Neural cell (in vitro differentiated cells): Measurements from ENCODE around the gene EGLN1. TPM values are rescaled to one million over a fixed set of nuclear protein-coding genes. Genes with fewer than 3 reads are reported as not detected.

Experiments used
- H2AFZ ChIP-seq: fragments of 200-600, 300-800 bp; sonication (generic), shearing (Covaris generic); 2 replicates; pipeline ENCODE4 v1.6.0; 2014; ENCODE audit warnings: low read depth, mild to moderate bottlenecking, antibody characterized with exemption, low read length, moderate library complexity
- H3F3A ChIP-seq: fragments of 200-600 bp; shearing (Covaris generic); 2 replicates; pipeline ENCODE4 v1.6.1; 2016; ENCODE audit warnings: mild to moderate bottlenecking, moderate library complexity, mixed read lengths, antibody characterized with exemption, low read length; ENCODE audit not compliant: insufficient read depth, poor library complexity, severe bottlenecking
- H3K27ac ChIP-seq: fragments of 200-600, 300-800 bp; sonication (generic), shearing (Covaris generic); 2 replicates; pipeline ENCODE4 v1.5.1; 2014; ENCODE audit warnings: mild to moderate bottlenecking, low read length, moderate library complexity
- H3K27me3 ChIP-seq: fragments of 300-800, 200-600 bp; sonication (generic), shearing (Covaris generic); 2 replicates; pipeline ENCODE4 v1.6.0; 2014; ENCODE audit warnings: mild to moderate bottlenecking, low read depth, low read length, moderate library complexity; ENCODE audit not compliant: insufficient read depth
- H3K36me3 ChIP-seq: fragments of 300-800, 200-600 bp; sonication (generic), shearing (Covaris generic); 2 replicates; pipeline ENCODE4 v1.5.1; 2014; ENCODE audit warnings: mild to moderate bottlenecking, antibody characterized with exemption, low read length, moderate library complexity; ENCODE audit not compliant: insufficient read depth
- H3K4me2 ChIP-seq: fragments of 300-800, 200-600 bp; sonication (generic), shearing (Covaris generic); 2 replicates; pipeline ENCODE4 v1.6.0; 2014; ENCODE audit warnings: mild to moderate bottlenecking, low read length
- H3K4me3 ChIP-seq: fragments of 300-800, 200-600 bp; sonication (generic), shearing (Covaris generic); 2 replicates; pipeline ENCODE4 v1.5.1; 2014; ENCODE audit warnings: mild to moderate bottlenecking, low read length, moderate library complexity
- H3K79me2 ChIP-seq: fragments of 200-600 bp; shearing (Covaris generic); replicated peaks from 2 replicates; pipeline ENCODE4 v1.6.0; 2014; ENCODE audit warnings: mild to moderate bottlenecking, low read length, moderate library complexity; ENCODE audit not compliant: insufficient read depth
- H3K9ac ChIP-seq: fragments of 300-800, 200-600 bp; sonication (generic), shearing (Covaris generic); 2 replicates; pipeline ENCODE4 v1.6.1; 2016; ENCODE audit warnings: mild to moderate bottlenecking, low read length, mixed read lengths
- H3K9me2 ChIP-seq: fragments of 200-600 bp; shearing (Covaris generic); 2 replicates; pipeline ENCODE4 v1.6.1; 2016; ENCODE audit warnings: mild to moderate bottlenecking, low read length, mixed read lengths; ENCODE audit not compliant: insufficient read depth
- H3K9me3 ChIP-seq: fragments of 200-600, 300-800 bp; sonication (generic), shearing (Covaris generic); 2 replicates; pipeline ENCODE4 v1.6.1; 2016; ENCODE audit warnings: mild to moderate bottlenecking, mixed run types, low read length, moderate library complexity, mixed read lengths
- H4K20me1 ChIP-seq: fragments of 200-600 bp; shearing (Covaris generic); 2 replicates; pipeline ENCODE4 v1.6.1; 2016; ENCODE audit warnings: mild to moderate bottlenecking, mixed run types; ENCODE audit not compliant: insufficient read depth
- EP300 ChIP-seq: fragments of 450-650 bp; conservative IDR thresholded peaks from 2 replicates; pipeline ENCODE4 v1.6.1; 2014; ENCODE audit warnings: antibody characterized with exemption, mild to moderate bottlenecking, moderate library complexity; ENCODE audit not compliant: poor library complexity, severe bottlenecking
- EZH2 ChIP-seq: fragments of 200-600, 300-800 bp; shearing (Covaris generic), sonication (generic); IDR thresholded peaks from 2 replicates; pipeline ENCODE4 v1.6.1; 2014; ENCODE audit warnings: antibody characterized with exemption, low read length, borderline replicate concordance, mild to moderate bottlenecking; ENCODE audit not compliant: insufficient read depth, poor library complexity, severe bottlenecking
- MXI1 ChIP-seq: fragments of 450-650 bp; conservative IDR thresholded peaks from 2 replicates; pipeline ENCODE4 v1.6.1; 2014; ENCODE audit warnings: antibody characterized with exemption, mild to moderate bottlenecking; ENCODE audit not compliant: poor library complexity, severe bottlenecking
- POLR2AphosphoS5 ChIP-seq: IDR thresholded peaks from 2 replicates; pipeline ENCODE4 v1.6.1; 2012
- RAD21 ChIP-seq: fragments of 450-650 bp; conservative IDR thresholded peaks from 2 replicates; pipeline ENCODE4 v1.6.1; 2014; ENCODE audit warnings: antibody characterized with exemption, mild to moderate bottlenecking, moderate library complexity
- REST ChIP-seq: IDR thresholded peaks from 2 replicates; pipeline ENCODE4 v1.6.1; 2012; ENCODE audit warnings: borderline replicate concordance
- SMC3 ChIP-seq: fragments of 450-650 bp; conservative IDR thresholded peaks from 2 replicates; pipeline ENCODE4 v1.6.1; 2014; ENCODE audit warnings: antibody characterized with exemption, mild to moderate bottlenecking, moderate library complexity; ENCODE audit not compliant: poor library complexity
- TAF1 ChIP-seq: IDR thresholded peaks from 2 replicates; pipeline ENCODE4 v1.6.1; 2012; ENCODE audit warnings: low read depth
- polyA plus RNA-seq: library from polyadenylated mRNA; depleted of rRNA; stranded (reverse); fragments of >200 nt; gene quantifications from 2 replicates; pipeline ENCODE4 v1.2.3, GENCODE V29; 2014
- TF ChIP-seq, protein P1 (sequence below): fragments of 450-650 bp; IDR thresholded peaks from 2 replicates; pipeline ENCODE4 v1.5.1; 2014; ENCODE audit warnings: antibody characterized with exemption, mild to moderate bottlenecking, moderate library complexity; ENCODE audit not compliant: poor library complexity, severe bottlenecking

The EGLN1 gene
- polyA plus RNA-seq, 1 donor from 2014 or later, result 33.2 TPM

DNA sequence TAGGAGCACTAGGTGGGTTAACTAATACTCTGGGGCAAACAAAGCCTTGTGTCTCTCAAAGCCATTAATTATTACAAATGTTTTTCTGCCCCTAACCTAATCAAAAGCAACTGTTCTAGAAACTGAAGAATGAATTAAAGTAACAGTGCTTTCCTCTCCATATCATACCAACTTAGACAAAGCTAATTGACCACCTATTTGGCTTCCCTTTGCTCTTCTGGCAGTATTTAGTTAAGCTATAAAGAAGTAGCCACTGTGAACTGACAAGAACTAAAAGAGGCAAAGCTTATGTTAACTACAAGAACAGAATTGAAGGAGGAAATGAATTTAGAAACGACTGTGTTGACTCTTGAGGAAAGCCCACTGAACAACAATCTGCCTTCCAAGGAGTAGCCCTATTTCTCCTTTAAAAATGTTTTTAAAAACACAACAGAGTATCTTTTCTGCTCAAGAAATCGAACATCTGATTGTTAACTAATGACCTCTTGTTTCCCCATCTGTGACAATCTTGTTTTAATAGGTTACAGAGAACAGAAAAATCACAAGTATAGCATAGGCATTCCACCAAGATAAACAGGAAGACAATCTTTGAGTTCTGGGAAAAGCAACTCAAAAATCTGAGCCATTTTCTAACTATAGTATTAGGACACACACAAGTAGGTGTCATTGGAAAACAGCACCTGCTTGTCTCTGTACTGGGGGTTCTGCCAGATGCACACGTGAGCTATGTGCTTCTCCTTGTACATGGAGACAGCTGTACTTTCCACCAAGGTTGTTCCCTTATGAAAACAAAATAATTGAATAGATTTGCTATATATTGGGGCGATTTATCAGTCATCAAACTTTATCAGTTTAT, 3.1 kb upstream of the EGLN1 start:
- TF ChIP-seq TAF1, result no peak
- no peak for TF ChIP-seq RAD21
- TF ChIP-seq EP300, result no peak
- TF ChIP-seq POLR2AphosphoS5, result no peak
- TF ChIP-seq, protein P1, sequence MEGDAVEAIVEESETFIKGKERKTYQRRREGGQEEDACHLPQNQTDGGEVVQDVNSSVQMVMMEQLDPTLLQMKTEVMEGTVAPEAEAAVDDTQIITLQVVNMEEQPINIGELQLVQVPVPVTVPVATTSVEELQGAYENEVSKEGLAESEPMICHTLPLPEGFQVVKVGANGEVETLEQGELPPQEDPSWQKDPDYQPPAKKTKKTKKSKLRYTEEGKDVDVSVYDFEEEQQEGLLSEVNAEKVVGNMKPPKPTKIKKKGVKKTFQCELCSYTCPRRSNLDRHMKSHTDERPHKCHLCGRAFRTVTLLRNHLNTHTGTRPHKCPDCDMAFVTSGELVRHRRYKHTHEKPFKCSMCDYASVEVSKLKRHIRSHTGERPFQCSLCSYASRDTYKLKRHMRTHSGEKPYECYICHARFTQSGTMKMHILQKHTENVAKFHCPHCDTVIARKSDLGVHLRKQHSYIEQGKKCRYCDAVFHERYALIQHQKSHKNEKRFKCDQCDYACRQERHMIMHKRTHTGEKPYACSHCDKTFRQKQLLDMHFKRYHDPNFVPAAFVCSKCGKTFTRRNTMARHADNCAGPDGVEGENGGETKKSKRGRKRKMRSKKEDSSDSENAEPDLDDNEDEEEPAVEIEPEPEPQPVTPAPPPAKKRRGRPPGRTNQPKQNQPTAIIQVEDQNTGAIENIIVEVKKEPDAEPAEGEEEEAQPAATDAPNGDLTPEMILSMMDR, result no peak
- no peak for TF ChIP-seq SMC3
- no peak for TF ChIP-seq EZH2
- no peak for TF ChIP-seq REST
- no peak for TF ChIP-seq MXI1
- H3K27ac ChIP-seq, result no peak overlapping the region
- no peaks in the 10 kb centered on the region for H3K36me3 ChIP-seq
- no peaks in the 10 kb centered on the region for H3K9me3 ChIP-seq
- H3K79me2 ChIP-seq, result peaks cover 9% of the 10 kb centered on the region
- H3F3A ChIP-seq, result no peaks in the 10 kb centered on the region
- H3K9me2 ChIP-seq, result no peaks in the 10 kb centered on the region
- H3K4me2 ChIP-seq, result no peak overlapping the region
- H3K9ac ChIP-seq, result no peak overlapping the region
- no peaks in the 10 kb centered on the region for H3K27me3 ChIP-seq
- no peak overlapping the region for H3K4me3 ChIP-seq
- H4K20me1 ChIP-seq, result peaks cover 2% of the 10 kb centered on the region
- H2AFZ ChIP-seq, result no peak overlapping the region

GRCh38 chr1:231423648-231424047, 1.6 kb upstream of the EGLN1 start:
- no peak for TF ChIP-seq TAF1
- Histone ChIP-seq H3K4me2 (no peak overlapping the region), H3K79me2 (peaks cover 25% of the 10 kb centered on the region), H3K27me3 (no peaks in the 10 kb centered on the region), H3K4me3 (peak overlapping the region; percentile 87), H3K9me2 (no peaks in the 10 kb centered on the region), H3K9ac (no peak overlapping the region), H3F3A (no peaks in the 10 kb centered on the region), H3K9me3 (no peaks in the 10 kb centered on the region), H3K27ac (no peak overlapping the region), H2AFZ (no peak overlapping the region), H3K36me3 (no peaks in the 10 kb centered on the region), H4K20me1 (peaks cover 14% of the 10 kb centered on the region)
